Prostate gland (tissue), 2 donors: ENCODE measurements around the gene DEFB131A.
"Not testable (repeated sequence)": the region's sequence is repeated elsewhere in the genome, so short reads cannot be mapped to it uniquely, and the experiment has no call there.

ENCODE experiments used
- CTCF ChIP-seq, 4 experiments: fragments of 200-600 bp in 2 of 4; fragments of 450-650 bp in 2 of 4; sonication (generic) in 2 of 4; IDR thresholded peaks; 1 replicate in 3 of 4; 2 replicates in 1 of 4; pipeline ENCODE4 v1.5.1; 2016 to 2019; ENCODE audit warnings: antibody characterized with exemption in 4 of 4, mild to moderate bottlenecking in 2 of 4, moderate library complexity in 2 of 4
- POLR2A ChIP-seq: fragments of 450-650 bp; IDR thresholded peaks from one replicate; pipeline ENCODE4 v1.6.1; 2016; ENCODE audit warnings: antibody characterized with exemption, mild to moderate bottlenecking
- POLR2AphosphoS5 ChIP-seq: sonication (generic); formaldehyde crosslinking; IDR thresholded peaks from one replicate; pipeline ENCODE4 v1.6.1; 2017; ENCODE audit warnings: antibody characterized with exemption

GRCh38 chr4:9452251-9452650 lies 8.0 kb downstream of the DEFB131A start:
- TF ChIP-seq POLR2A; CTCF (IDR thresholded peaks at IDR 0.05); POLR2AphosphoS5: not testable (repeated sequence)
